GM12872 (cell line): Measurements from ENCODE around the gene ZKSCAN5.
A peak's percentile ranks its signal among the peaks of the same experiment; 100 is the strongest.

ENCODE experiments used
- CTCF ChIP-seq: IDR thresholded peaks from 3 replicates; pipeline ENCODE4 v1.5.1; 2011; ENCODE audit warnings: low read depth, mild to moderate bottlenecking, low read length, moderate library complexity; ENCODE audit not compliant: insufficient read depth

ZKSCAN5 gene

DNA sequence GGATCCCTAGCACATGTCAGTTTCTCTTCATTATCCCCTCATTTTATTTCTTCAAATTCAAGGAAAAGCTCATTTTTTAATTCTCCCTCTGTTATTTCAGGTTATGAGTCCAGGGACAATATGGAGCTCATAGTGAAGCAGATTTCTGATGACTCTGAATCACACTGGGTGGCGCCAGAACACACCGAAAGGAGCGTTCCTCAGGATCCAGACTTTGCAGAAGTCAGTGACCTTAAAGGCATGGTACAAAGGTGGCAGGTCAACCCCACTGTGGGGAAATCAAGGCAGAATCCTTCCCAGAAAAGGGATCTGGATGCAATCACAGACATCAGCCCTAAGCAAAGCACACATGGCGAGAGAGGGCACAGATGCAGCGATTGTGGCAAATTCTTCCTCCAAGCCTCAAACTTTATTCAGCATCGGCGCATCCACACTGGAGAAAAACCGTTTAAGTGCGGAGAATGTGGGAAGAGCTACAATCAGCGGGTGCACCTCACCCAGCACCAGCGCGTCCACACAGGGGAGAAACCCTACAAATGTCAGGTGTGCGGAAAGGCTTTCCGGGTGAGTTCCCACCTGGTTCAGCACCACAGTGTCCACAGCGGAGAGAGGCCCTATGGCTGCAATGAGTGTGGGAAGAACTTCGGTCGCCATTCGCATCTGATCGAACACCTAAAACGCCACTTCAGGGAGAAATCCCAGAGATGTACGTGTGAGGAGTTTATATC is 21.4 kb downstream of the ZKSCAN5 start:
- 0 out of 3 replicates have a peak, but pooled peaks have one; percentile 7 for TF ChIP-seq CTCF

DNA sequence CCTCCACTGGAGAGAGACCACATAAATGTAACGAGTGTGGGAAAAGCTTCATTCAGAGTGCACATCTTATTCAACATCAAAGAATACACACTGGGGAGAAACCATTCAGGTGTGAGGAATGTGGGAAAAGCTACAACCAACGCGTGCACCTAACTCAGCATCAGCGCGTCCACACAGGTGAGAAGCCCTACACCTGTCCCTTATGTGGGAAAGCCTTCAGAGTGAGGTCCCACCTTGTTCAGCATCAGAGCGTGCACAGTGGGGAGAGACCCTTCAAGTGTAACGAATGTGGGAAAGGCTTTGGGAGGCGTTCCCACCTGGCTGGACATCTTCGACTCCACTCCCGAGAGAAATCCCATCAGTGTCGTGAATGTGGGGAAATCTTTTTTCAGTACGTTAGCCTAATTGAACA is 26.9 kb downstream of the ZKSCAN5 start:
- no peak for TF ChIP-seq CTCF

GRCh38 chr7:99535667-99536066 is 31.2 kb downstream of the ZKSCAN5 start:
- TF ChIP-seq CTCF: no peak

GRCh38 chr7:99539213-99539811 is 34.9 kb downstream of the ZKSCAN5 start:
- no peak for TF ChIP-seq CTCF

GRCh38 chr7:99540542-99540941 is 36.1 kb downstream of the ZKSCAN5 start:
- TF ChIP-seq CTCF: no peak

DNA sequence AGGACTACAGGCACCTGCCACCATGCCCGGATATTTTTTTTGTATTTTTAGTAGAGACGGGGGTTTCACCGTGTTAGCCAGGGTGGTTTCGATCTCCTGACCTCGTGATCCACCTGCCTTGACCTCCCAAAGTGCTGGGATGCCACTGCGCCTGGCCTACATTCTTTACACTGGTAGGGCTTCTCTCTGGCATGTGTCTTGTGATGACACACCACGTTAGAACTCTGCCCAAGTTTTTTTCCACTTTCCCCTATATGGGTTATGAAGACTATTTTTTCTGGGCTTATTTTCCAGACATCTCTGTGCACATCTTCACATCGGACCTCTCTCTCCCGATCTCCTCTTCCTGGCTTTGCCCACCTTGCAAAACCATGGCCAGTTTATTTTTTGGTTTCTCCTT is 36.8 kb downstream of the ZKSCAN5 start:
- TF ChIP-seq CTCF: no peak

GRCh38 chr7:99543081-99543671 is 38.7 kb downstream of the ZKSCAN5 start:
- TF ChIP-seq CTCF: no peak
